ENCODE measurements around the gene PARD6A.

- TF ChIP-seq CTCF (conservative IDR thresholded peaks at IDR 0.05) (no peak), ZFX (IDR thresholded peaks at IDR 0.05) (no peak)
These were observed 41.4 kb downstream of the PARD6A start for GRCh38 chr16:67702130-67702529.

Data from C4-2B (cell line).